ENCODE data around the gene FLT3LG.

GRCh38 chr19:49445997-49446396 is 28.0 kb upstream of the FLT3LG start:
- no peak for TF ChIP-seq CTCF (conservative IDR thresholded peaks at IDR 0.05; ENCODE audit: low read length)
- TF ChIP-seq EZH2phosphoT487 (IDR thresholded peaks at IDR 0.05; ENCODE audit: borderline replicate concordance, low read depth, low read length): no peak

Measured in OCI-LY7 (cell line).